GM21360 (cell line): ENCODE measurements around the gene ISLR2.

ENCODE experiments used
- ATAC-seq: cut with Tn5 transposase; IDR thresholded peaks from one replicate; pipeline ENCODE4 v1.9.1; 2021; ENCODE audit warnings: mild to moderate bottlenecking, moderate library complexity; ENCODE audit not compliant: unreplicated experiment

ISLR2 gene

DNA sequence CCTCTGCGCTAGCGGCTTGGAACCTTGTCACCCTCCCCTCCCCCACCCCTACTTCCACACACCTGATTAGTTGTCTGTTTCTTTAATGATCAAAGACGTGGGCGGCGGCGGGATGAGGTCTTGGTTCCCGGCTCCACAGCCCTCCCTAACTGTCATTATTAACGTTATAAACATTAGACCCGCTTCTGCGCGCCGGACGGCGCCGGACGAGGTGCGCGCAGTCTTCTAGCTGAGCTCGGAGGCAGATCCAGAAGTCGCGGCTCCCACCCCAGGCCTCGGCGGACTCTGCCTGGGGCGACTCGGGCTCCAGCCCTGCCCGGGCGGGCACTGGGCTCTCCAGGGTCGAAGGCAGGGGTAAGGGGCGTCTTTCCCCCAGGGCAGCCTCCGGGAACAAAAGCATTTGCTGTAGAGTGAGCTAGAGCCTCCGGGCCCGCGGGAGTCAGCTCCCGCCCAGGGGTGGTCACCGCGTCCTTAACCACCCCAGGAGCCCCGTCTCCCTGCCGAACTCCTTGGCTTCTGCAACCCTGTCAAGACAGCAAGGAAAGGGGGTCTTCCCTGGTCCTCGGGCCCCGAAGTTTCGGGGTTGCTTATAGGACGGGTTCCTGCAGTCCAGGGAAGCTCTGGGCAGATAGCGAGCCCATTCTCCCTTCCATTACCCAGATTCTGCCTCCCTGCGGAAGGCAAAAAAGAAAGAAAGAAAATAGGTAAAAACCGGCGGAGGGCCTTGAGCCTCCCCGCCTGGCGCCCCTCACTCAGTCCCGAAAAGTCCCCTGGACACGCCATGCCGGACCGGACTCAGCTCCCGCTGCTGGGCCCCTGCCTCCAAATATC lies 2.2 kb upstream of the ISLR2 start:
- ATAC-seq, result no peak

DNA sequence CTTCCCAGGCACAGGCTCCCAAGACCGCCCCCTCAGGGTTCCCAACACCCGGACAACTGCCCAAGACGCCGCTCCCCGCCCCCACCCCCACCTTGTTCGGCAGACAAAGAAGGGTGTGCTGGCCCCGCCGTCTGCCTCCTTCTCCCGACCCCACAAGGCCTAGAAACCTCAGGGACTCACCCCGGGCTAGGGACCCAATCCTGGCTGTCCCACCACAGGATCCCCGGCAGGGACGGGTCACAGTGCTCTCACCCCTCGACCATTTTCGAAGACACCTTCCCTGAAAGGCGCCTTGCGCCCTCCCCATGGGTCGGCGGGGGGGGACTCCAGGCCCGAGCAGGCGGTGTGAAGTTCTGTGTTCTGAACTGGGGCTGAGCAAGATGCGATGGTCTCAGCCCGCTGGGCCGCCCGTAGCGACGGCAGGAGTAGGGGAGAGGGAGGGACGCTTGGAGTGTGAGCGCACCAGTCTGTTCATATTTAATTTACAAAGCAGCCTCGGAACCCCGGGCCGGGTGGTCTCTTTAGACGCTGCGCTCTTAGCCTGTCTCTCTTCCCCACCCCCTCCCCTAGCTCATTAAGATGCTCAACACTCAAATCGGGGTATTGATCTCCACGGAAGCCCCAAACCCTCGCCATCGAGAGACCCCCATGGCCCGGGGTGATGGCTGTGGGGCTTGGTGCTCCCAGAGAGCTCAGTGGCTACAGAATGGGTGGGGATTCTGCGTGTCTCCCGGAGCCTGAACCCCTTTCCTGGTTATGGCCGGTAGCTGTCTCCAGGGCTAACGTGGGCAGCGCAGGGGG lies 1.4 kb upstream of the ISLR2 start:
- ATAC-seq, result no peak

DNA sequence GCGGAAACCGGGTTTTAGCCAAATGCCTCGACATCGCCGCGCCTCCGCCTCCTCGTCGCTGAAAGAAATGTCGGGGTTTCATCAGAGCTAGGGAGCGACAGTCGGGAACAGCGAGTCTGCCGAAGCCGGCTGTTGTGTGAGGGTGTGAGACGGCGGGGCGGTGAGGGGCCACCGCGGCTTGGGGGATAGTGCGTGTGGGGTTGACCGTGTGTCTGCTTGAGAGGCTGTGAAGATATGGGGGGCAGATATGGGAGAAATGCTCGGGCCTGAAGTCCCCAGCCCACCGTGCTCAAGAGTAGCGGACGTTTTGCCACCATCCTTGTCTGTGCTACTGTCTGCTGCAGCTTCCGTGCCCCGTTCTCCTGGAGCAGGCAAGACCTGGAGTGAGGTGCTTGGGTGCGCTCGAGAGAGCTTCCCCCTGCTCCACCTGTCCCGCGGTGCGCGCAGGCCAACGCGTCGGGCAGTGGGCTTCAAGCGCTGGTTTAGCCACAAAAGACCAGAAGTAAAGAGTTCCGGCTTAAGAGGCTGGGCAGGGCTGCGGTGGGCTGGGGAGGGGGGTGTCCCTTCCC lies 716 bp upstream of the ISLR2 start:
- ATAC-seq, result no peak

DNA sequence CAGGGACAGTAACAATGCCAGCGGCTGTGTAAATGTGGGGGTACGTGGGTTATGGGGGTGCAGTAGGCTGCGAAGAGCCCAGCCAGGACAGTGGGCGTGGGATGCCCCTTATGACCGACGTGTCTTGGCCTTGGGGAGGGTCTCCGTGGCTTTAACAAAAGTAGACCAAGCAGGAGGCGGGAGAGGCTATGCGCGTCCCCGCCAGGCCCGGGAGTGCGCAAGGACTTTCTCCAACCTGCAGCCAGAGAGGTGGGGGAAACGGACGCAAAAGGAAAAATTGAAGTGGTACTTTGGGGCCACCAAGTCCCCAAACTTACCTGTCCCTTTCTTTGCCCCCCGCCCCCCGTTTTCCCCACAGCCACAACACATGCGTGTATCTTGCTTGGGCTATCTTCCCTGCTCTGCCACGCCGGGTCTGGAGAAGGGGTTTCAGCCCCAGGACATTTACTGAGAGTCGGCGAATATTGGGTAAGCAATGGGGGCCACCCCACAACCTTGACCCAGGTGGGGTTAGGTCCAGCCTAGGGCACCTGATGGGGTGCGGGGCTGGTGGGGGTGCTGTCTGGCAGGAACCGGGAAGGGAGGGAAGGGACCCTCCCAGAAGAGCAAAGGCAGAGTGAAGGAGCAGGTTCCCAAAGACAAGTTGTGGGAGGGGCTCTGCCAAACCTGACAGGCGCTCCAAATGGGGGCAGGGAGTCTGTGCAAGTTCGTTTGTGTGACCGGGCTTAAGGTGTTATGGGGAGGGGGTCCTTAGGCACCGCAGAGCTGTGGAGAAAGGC lies 652 bp downstream of the ISLR2 start:
- ATAC-seq, result no peak

DNA sequence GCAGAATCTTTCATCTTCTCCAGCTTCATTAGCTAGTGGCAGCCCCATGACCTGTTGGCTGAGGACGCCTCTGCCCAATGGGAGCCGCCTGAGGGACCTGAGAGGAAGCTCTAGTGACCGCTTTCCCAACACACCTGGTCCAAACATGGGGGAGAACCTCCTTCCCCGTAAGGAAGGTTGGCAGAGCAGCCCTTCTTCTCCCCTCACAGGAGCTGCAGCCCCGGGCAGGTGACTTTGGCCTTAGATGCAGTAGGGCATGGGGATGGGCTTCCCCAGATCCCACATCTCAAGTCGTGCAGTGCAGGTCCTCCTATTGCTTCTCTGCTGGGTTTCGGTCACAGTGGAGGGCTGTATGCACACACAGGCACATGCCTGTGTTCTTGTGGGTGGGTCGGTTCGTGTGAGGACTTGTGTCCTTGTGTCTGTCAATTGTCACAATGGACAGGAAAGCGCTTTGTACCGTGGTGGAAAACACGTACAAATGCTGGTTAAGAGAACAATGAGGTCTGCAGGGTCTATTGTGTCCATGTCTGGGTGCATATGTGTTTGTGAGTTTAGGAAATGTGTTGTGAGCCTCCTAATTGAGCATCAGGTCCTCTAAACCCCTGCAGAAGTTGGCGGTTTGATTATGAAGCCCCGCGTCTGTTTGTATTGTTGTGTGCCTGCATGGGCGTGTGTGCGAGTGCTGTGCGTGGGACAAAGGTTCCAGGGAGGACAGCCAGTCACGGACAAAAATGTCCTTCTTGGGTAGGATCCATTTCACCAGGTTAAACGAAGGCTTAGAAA lies 1.4 kb downstream of the ISLR2 start:
- no peak for ATAC-seq

GRCh38 chr15:74132681-74133651 lies 2.6 kb downstream of the ISLR2 start:
- no peak for ATAC-seq

GRCh38 chr15:74133694-74134386 lies 3.5 kb downstream of the ISLR2 start:
- no peak for ATAC-seq

GRCh38 chr15:74134387-74135027 lies 4.1 kb downstream of the ISLR2 start:
- no peak for ATAC-seq

GRCh38 chr15:74135041-74135565 lies 4.7 kb downstream of the ISLR2 start:
- ATAC-seq, result no peak

DNA sequence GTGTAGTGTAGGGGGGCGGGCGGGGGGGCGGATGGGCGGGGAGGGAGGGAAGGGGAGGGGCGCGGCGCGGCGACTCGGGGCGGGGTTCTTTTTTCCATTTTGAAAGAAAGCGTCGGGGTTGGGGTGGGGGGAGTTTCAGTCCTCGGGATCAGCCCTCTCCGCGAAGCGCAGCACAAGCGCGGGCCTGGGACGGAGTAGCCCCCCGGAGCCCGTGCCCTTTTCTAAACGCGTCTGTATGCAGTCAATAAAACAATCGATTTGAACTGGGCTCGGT lies 6.1 kb downstream of the ISLR2 start:
- no peak for ATAC-seq

DNA sequence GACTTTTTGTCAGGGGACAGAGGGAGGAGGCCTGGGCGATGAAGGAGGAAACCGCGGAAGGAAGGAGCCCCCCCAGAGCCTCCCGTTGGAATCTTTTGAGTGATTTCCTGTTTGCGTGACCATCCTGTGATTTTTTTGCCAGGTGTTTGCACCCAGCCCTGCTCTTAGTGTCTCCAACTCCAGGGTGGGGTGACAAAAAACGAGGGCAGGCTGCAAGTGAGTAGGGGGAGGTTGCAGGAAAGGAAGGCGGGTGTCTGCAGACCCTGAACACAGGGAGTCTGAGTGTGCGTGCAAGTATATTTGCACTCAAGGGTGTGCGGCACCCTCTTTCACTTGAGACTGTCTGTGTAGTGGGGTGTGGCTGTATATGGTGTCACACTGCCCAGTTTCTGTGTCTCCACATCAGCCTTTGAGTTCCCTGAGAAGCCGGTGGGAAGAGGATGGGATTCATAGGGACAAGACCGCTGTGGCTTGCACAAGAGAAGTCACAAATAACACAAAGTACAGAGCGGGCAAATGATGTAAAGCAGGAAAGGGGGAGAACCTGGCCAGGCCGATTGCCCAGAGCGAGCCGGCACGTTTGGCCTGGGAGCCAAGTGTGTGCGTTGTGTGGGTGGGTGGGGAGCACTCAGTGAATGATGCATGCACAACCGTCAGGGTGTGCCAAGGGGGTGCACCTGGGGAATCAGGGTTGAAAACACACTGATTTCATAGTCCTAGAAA lies 6.6 kb downstream of the ISLR2 start:
- ATAC-seq, result no peak

DNA sequence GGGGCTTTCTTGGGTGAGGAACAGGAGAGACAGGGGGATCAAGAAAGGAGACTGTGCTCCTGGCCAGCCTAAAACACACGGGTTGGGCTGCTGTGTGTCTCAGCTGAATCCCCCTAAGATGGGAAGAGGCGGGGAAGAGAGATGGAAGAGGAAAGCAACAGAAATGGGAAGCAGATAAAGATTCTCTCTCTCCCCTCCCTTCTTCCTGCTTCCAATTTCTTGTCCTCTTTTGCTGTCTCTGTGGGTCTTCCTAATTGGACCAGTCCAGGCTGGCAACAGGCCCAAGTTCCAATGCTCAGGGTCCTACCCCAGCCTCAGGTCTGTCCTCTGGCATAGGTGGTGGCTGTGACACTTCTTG lies 7.1 kb downstream of the ISLR2 start:
- ATAC-seq, result no peak

- ATAC-seq, result no peak
Observed at GRCh38 chr15:74138642-74139041, 8.3 kb downstream of the ISLR2 start.

- no peak for ATAC-seq
Observed at GRCh38 chr15:74141591-74141990, 11.2 kb downstream of the ISLR2 start.

- no peak for ATAC-seq
Observed at GRCh38 chr15:74144153-74144775, 13.9 kb downstream of the ISLR2 start.

DNA sequence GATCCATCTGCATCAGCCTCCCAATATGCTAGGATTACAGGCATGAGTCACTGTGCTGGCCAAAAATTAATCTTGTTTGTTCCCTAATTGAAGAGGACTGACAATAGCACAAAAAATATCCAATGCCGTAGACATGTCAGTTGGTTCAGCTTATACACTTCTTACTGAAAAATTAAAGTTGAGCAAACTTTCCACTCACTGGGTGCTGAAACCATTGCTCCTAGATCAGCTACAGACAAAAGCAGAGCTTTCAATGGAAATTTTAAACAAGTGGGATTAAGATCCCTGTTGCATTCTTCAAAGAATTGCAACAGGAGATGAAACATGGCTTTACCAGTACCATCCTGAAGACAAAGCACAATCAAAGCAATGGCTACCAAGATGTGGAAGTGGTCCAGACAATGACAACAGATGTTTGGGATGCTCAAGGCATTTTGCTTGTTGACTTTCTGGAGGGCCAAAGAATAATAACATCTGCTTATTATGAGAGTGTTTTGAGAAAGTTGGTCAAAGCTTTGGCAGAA lies 16.0 kb downstream of the ISLR2 start:
- ATAC-seq, result no peak

DNA sequence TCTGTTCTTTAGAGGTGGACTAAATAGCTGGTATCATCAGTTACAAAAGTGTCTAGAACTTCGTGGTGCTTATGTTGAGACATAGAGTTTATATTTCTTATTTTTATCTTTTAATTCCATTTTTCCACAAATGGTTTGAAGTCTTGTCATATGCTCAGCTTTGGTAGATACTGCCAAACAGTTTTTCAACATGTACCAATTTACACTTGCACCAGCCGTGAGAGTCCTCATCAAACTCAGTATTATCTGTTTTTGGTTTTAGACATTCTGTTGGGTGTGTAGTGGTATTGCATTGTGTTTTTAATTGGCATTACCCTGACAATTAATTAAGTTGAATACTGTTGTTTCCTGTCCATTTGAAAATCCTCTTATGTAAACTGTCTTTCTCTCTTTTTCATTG lies 16.7 kb downstream of the ISLR2 start:
- no peak for ATAC-seq
